GM23338 (cell line): Measurements from ENCODE around the gene ZBTB12.
A peak's percentile ranks its signal among the peaks of the same experiment; 100 is the strongest.

ENCODE experiments used
- CTCF ChIP-seq, 2 experiments: fragments of 200-600 bp in 1 of 2; sonication (generic) in 1 of 2; conservative IDR thresholded peaks; 2 replicates each; pipeline versions ENCODE4 v1.5.1 to v1.6.1; 2016 to 2017; ENCODE audit warnings: antibody characterized with exemption in 2 of 2, low read depth in 2 of 2, mild to moderate bottlenecking in 2 of 2, moderate library complexity in 1 of 2
- JUNB ChIP-seq: IDR thresholded peaks from one replicate; pipeline ENCODE4 v1.6.1; 2016; ENCODE audit warnings: antibody characterized with exemption; ENCODE audit not compliant: unreplicated experiment
- POLR2AphosphoS5 ChIP-seq: IDR thresholded peaks from 2 replicates; pipeline ENCODE4 v1.6.1; 2016; ENCODE audit warnings: antibody characterized with exemption, low read depth

GRCh38 chr6:31888276-31889258, 13.3 kb downstream of the ZBTB12 start:
- TF ChIP-seq POLR2AphosphoS5 (no peak), CTCF (conservative IDR thresholded peaks at IDR 0.05; ENCODE audit: low read depth in 2 of 2) (peak; percentile 77 to 84), JUNB (no peak)
